Mesendoderm (in vitro differentiated cells): Measurements from ENCODE around the gene CCDC86.

Source experiments
- DNase-seq: peaks from one replicate; pipeline ENCODE4 v3.0.0; 2013
- H2AK5ac ChIP-seq: 2 replicates; pipeline ENCODE4 v1.6.1; 2013; ENCODE audit warnings: low read length, inconsistent platforms
- H2BK120ac ChIP-seq: 2 replicates; pipeline ENCODE4 v1.6.1; 2013; ENCODE audit warnings: low read depth, mild to moderate bottlenecking, low read length, moderate library complexity, mixed read lengths
- H2BK15ac ChIP-seq: replicated peaks from 2 replicates; pipeline ENCODE4 v1.6.1; 2013; ENCODE audit warnings: low read depth, mild to moderate bottlenecking, moderate library complexity
- H2BK5ac ChIP-seq: 2 replicates; pipeline ENCODE4 v1.6.1; 2013; ENCODE audit warnings: low read length, inconsistent platforms
- H3K18ac ChIP-seq: 2 replicates; pipeline ENCODE4 v1.6.1; 2013; ENCODE audit warnings: mild to moderate bottlenecking, low read length, mixed read lengths
- H3K23ac ChIP-seq: one replicate; pipeline ENCODE4 v1.6.1; 2013; ENCODE audit warnings: low read length
- H3K27ac ChIP-seq: 2 replicates; pipeline ENCODE4 v1.5.1; 2013; ENCODE audit warnings: low read depth, mild to moderate bottlenecking, inconsistent platforms, low read length, moderate library complexity
- H3K27me3 ChIP-seq: 2 replicates; pipeline ENCODE4 v1.6.1; 2013; ENCODE audit warnings: low read length, control low read depth, mild to moderate bottlenecking, inconsistent platforms; ENCODE audit not compliant: insufficient read depth, poor library complexity
- H3K36me3 ChIP-seq: 2 replicates; pipeline ENCODE4 v1.6.1; 2013; ENCODE audit warnings: low read length, inconsistent platforms; ENCODE audit not compliant: control insufficient read depth, insufficient read depth
- H3K4ac ChIP-seq: one replicate; pipeline ENCODE4 v1.6.1; 2013; ENCODE audit warnings: low read depth, mild to moderate bottlenecking, low read length, moderate library complexity
- H3K4me1 ChIP-seq: 2 replicates; pipeline ENCODE4 v1.6.1; 2013; ENCODE audit warnings: low read depth, low read length, inconsistent platforms; ENCODE audit not compliant: control insufficient read depth
- H3K4me2 ChIP-seq: 2 replicates; pipeline ENCODE4 v1.6.1; 2013; ENCODE audit warnings: low read length
- H3K4me3 ChIP-seq: 2 replicates; pipeline ENCODE4 v1.5.1; 2013; ENCODE audit warnings: mild to moderate bottlenecking, low read length
- H3K56ac ChIP-seq: one replicate; pipeline ENCODE4 v1.6.1; 2013; ENCODE audit warnings: low read length
- H3K79me1 ChIP-seq: 2 replicates; pipeline ENCODE4 v1.6.1; 2013; ENCODE audit warnings: low read length, inconsistent platforms
- H3K79me2 ChIP-seq: 2 replicates; pipeline ENCODE4 v1.6.1; 2013; ENCODE audit warnings: mild to moderate bottlenecking, low read length; ENCODE audit not compliant: control insufficient read depth, insufficient read depth
- H3K9ac ChIP-seq: 2 replicates; pipeline ENCODE4 v1.6.1; 2013; ENCODE audit warnings: low read length, inconsistent platforms
- H4K5ac ChIP-seq: one replicate; pipeline ENCODE4 v1.6.1; 2013; ENCODE audit warnings: low read length
- H4K8ac ChIP-seq: one replicate; pipeline ENCODE4 v1.6.1; 2013; ENCODE audit warnings: low read depth, mild to moderate bottlenecking, control low read depth, low read length, moderate library complexity
- WGBS: extraction: QIAGEN DNeasy Blood & Tissue Kit; methylation state at CpG from one replicate; pipeline ENCODE4 v1.1.7; 2013; ENCODE audit warnings: low lambda C conversion rate, missing lambda C conversion rate; ENCODE audit not compliant: insufficient coverage; ENCODE audit errors: extremely low coverage; 5-methylcytosine and 5-hydroxymethylcytosine counted together

CCDC86 gene

DNA sequence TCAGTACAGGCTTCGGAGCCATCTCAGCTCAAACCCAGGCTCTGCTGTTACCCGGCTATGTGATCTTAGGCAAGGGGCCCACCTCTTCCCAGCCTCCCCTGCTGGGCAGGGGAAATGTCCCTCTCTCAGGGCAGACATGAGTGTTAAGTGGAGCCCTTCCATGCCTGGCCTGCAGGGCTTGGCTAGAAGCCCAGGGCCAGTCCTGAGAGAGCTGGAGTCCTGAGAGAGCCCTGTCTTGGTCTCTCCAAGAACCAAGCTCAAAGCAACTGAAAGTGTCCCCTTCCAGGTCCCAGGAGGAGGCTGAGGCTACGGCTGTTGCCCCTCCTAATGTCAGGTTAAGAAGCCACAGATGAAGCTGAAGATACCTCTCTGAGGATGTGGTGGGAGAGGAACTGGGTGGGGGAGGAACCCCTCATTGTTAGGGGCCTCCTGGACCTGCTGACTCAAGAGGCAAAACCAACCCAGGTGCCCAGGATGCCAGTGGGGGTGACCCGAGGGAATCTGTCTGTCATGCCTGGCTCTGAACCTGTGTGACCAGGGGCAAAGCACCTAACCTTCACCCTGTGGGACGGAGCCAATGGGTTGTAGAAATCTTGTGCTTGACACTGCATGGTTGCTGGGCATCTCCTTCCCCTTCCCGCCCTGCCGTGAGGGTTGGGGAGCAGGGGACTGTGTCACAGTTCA is 29.6 kb downstream of the CCDC86 start:
- H3K56ac ChIP-seq, result no peak overlapping the region
- H3K79me1 ChIP-seq, result no peaks in the 10 kb centered on the region
- no peaks in the 10 kb centered on the region for H3K79me2 ChIP-seq
- H3K27me3 ChIP-seq, result no peaks in the 10 kb centered on the region
- WGBS, result no CpG with 5 or more reads among the region's 7 CpGs
- no peak overlapping the region for H3K4me2 ChIP-seq
- no peak overlapping the region for H3K9ac ChIP-seq
- H2AK5ac ChIP-seq, result no peak overlapping the region
- no peaks in the 10 kb centered on the region for H3K36me3 ChIP-seq
- H3K4ac ChIP-seq, result no peak overlapping the region
- no peaks in the 10 kb centered on the region for H3K4me1 ChIP-seq
- no peak overlapping the region for H3K4me3 ChIP-seq
- no peak overlapping the region for H4K8ac ChIP-seq
- no peak overlapping the region for H2BK5ac ChIP-seq
- H3K27ac ChIP-seq, result no peak overlapping the region
- H3K23ac ChIP-seq, result no peak overlapping the region
- no peak overlapping the region for H2BK120ac ChIP-seq
- H2BK15ac ChIP-seq, result no peak overlapping the region
- no peak overlapping the region for H3K18ac ChIP-seq
- DNase-seq, result no peak
- no peak overlapping the region for H4K5ac ChIP-seq

DNA sequence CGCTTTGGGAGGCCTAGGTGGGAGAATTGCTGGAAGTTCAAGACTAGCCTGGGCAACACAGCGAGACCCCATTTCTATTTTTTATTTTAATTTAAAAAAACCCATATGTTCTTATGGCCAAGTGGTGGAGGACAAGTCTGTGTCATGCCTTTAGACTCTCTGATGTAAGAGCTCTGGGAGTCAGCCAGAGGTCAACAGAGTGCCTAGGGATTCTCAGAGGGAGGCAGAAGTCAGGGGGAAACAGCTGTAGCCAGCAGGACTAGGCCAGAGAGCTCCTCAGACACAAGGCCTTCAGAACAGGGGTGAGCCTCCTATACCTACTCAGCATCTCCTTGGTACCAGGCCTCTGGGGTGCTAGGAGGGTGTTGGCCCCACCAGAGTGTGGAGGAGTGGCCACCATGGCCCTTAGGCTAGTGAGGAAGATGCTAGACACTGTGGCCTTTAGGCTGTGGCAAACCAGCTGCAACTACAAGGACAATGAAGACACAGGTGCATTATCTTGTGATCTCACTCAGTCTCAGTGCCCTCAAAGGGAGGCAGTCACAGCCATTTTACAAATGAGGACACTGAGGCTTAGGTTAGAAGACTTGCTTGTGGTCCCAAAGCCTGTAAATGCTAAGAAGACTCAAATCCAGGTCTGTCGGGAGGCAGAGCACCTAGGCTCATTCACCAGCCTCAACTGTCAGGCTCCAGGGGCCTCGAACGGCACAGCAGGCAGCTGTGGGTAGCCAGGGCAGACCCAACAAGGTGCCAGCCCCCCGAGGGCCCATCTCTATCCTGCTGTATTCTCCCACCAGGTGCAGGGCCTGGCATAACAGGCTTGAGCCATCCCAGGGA is 30.4 kb downstream of the CCDC86 start:
- Histone ChIP-seq H3K79me1 (no peaks in the 10 kb centered on the region), H3K56ac (no peak overlapping the region), H3K27ac (no peak overlapping the region), H3K4ac (no peak overlapping the region), H3K27me3 (no peaks in the 10 kb centered on the region), H3K4me1 (no peaks in the 10 kb centered on the region), H2AK5ac (no peak overlapping the region), H4K8ac (no peak overlapping the region), H2BK15ac (no peak overlapping the region), H3K36me3 (no peaks in the 10 kb centered on the region), H3K23ac (no peak overlapping the region), H2BK5ac (no peak overlapping the region), H2BK120ac (no peak overlapping the region), H3K9ac (no peak overlapping the region), H3K18ac (no peak overlapping the region), H3K79me2 (no peaks in the 10 kb centered on the region), H4K5ac (no peak overlapping the region), H3K4me2 (no peak overlapping the region), H3K4me3 (no peak overlapping the region)
- no peak for DNase-seq
- no CpG with 5 or more reads among the region's 6 CpGs for WGBS

DNA sequence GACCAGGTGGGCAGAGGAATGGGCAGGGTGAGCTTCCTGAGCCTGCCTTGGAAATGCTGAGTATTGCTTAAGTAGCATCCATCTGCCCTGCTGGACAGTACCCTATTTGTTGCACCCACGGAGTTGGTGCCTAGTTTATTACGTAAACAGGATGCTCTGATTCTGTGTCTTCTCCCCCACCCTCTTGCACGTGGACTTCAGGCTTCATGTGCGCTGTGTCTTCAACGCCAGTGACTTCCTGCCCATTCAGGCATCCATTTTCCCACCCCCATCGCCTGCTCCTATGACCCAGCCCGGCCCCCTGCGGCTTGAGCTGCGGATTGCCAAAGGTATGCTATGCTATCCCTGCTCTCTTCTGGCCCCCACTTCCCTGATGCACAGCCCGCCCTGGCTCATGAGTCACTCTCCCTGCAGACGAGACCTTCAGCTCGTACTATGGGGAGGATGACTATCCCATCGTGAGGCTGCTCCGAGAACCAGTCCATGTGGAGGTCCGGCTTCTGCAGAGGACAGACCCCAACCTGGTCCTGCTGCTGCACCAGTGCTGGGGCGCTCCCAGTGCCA is 31.1 kb downstream of the CCDC86 start:
- no peak overlapping the region for H3K9ac ChIP-seq

DNA sequence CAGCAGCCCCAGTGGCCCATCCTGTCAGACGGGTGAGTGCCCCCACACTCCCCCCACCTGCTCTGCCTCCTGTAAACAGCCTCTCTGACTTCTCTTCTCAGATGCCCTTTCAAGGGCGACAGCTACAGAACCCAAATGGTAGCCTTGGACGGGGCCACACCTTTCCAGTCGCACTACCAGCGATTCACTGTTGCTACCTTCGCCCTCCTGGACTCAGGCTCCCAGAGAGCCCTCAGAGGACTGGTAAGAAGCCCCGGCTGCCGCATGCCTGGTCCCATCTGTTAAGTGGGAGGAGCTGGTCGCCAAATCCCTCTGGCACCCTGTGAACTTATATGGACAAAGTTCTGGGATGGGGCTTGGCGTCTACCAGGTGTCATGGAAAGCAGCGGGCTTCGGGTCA is 31.6 kb downstream of the CCDC86 start:
- H3K4me3 ChIP-seq, result no peak overlapping the region
- H3K27ac ChIP-seq, result no peak overlapping the region
- no peak overlapping the region for H3K9ac ChIP-seq
- H2BK15ac ChIP-seq, result no peak overlapping the region
- no peaks in the 10 kb centered on the region for H3K36me3 ChIP-seq
- no peak overlapping the region for H2BK5ac ChIP-seq
- no peak overlapping the region for H3K56ac ChIP-seq
- no peak overlapping the region for H3K18ac ChIP-seq
- H3K4ac ChIP-seq, result no peak overlapping the region
- no peaks in the 10 kb centered on the region for H3K79me2 ChIP-seq
- H2BK120ac ChIP-seq, result no peak overlapping the region
- H4K5ac ChIP-seq, result no peak overlapping the region
- no peak overlapping the region for H2AK5ac ChIP-seq
- DNase-seq, result no peak
- no peaks in the 10 kb centered on the region for H3K4me1 ChIP-seq
- no peak overlapping the region for H3K4me2 ChIP-seq
- H3K27me3 ChIP-seq, result no peaks in the 10 kb centered on the region
- H3K79me1 ChIP-seq, result no peaks in the 10 kb centered on the region
- WGBS, result no CpG with 5 or more reads among the region's 12 CpGs
- H3K23ac ChIP-seq, result no peak overlapping the region
- no peak overlapping the region for H4K8ac ChIP-seq

More for the DNA sequence above, 31.1 kb downstream of the CCDC86 start:
- H2BK15ac ChIP-seq, result no peak overlapping the region
- H3K27ac ChIP-seq, result no peak overlapping the region
- H4K8ac ChIP-seq, result no peak overlapping the region
- H2AK5ac ChIP-seq, result no peak overlapping the region
- H3K4me3 ChIP-seq, result no peak overlapping the region
- no peak overlapping the region for H3K23ac ChIP-seq
- DNase-seq, result peak; percentile 83
- no peak overlapping the region for H3K4me2 ChIP-seq
- H3K18ac ChIP-seq, result no peak overlapping the region
- no peak overlapping the region for H4K5ac ChIP-seq
- H2BK5ac ChIP-seq, result no peak overlapping the region
- H3K79me1 ChIP-seq, result no peaks in the 10 kb centered on the region
- no CpG with 5 or more reads among the region's 16 CpGs for WGBS
- no peaks in the 10 kb centered on the region for H3K36me3 ChIP-seq
- no peaks in the 10 kb centered on the region for H3K4me1 ChIP-seq
- H3K4ac ChIP-seq, result no peak overlapping the region
- H3K56ac ChIP-seq, result no peak overlapping the region
- H3K79me2 ChIP-seq, result no peaks in the 10 kb centered on the region
- no peak overlapping the region for H2BK120ac ChIP-seq
- no peaks in the 10 kb centered on the region for H3K27me3 ChIP-seq

DNA sequence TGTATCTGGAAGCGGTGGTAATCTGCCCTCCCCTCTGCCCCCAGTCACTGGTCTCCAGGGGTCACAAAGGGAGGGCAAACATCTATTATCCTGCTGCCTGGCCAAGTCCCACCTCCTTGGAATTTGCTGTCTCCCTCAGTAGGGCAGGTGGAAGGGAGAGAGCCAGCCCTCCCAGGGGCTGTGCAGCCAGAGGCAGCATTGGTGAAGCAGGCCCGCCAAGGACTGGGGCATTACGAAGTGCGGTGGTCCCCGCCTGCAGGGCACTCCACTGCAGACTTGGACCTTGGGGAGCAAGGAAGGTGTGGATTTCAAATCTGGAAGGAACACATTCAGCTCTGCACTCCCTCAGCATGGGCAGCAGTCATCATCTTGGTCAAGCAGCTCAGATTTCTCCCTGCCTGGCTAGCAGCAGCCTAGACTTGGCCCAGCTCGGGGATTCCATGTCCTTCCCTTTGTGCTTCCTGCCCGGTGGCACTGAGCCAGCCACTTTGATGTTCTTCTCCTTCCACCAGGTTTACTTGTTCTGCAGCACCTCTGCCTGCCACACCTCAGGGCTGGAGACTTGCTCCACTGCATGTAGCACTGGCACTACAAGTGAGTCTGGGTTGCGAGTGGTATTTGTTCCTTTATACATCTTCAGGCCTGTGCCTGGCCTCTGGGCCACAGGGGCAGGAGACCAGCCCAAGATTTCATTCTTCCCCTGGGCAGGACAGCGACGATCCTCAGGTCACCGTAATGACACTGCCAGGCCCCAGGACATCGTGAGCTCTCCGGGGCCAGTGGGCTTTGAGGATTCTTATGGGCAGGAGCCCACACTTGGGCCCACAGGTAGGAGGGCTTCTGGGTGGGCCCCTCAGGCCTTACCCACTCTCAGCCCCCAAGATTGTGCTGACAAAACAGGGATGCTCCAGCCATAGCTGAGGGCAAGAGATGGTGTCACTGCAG is 32.8 kb downstream of the CCDC86 start:
- Histone ChIP-seq H3K27ac (no peak overlapping the region), H3K56ac (no peak overlapping the region), H3K27me3 (no peaks in the 10 kb centered on the region), H3K4me3 (no peak overlapping the region), H4K8ac (no peak overlapping the region), H2BK5ac (no peak overlapping the region), H3K79me1 (no peaks in the 10 kb centered on the region), H4K5ac (no peak overlapping the region), H2BK15ac (no peak overlapping the region), H3K4me2 (no peak overlapping the region), H3K36me3 (no peaks in the 10 kb centered on the region), H3K18ac (no peak overlapping the region), H3K4me1 (no peaks in the 10 kb centered on the region), H3K9ac (no peak overlapping the region), H3K4ac (no peak overlapping the region), H2BK120ac (no peak overlapping the region), H3K79me2 (no peaks in the 10 kb centered on the region), H3K23ac (no peak overlapping the region), H2AK5ac (no peak overlapping the region)
- DNase-seq, result no peak
- no CpG with 5 or more reads among the region's 13 CpGs for WGBS
